Gastrocnemius medialis (tissue), 4 donors: ENCODE measurements around the gene ZNF664. TPM values are rescaled to one million over a fixed set of nuclear protein-coding genes. Genes with fewer than 3 reads are reported as not detected.
A peak's percentile ranks its signal among the peaks of the same experiment; 100 is the strongest.

Experiments used
- ATAC-seq, 2 donors: fragments of 150-250 bp; one replicate each; pipeline ENCODE4 v1.9.1; 2016
- DNase-seq, 2 donors: peaks; one replicate each; pipeline ENCODE4 v3.0.0-alpha.2; 2019
- H3K27ac ChIP-seq, 4 donors: fragments of 200-600 bp; sonication (generic); 1 replicate in 1 of 4; 2 replicates in 3 of 4; pipeline ENCODE4 v1.5.1; 2016 to 2018; ENCODE audit warnings: mild to moderate bottlenecking in 2 of 4, moderate library complexity in 1 of 4
- H3K27me3 ChIP-seq, 3 donors: fragments of 200-600 bp; sonication (generic) in 2 of 3; 1 replicate in 1 of 3; 2 replicates in 2 of 3; pipeline versions ENCODE4 v1.5.1 to v1.6.0; 2016 to 2019; ENCODE audit warnings: mild to moderate bottlenecking in 1 of 3, moderate library complexity in 1 of 3
- H3K36me3 ChIP-seq, 2 donors: fragments of 200-600 bp; sonication (generic) in 1 of 2; one replicate each; pipeline ENCODE4 v1.5.1; 2017 to 2018
- H3K4me1 ChIP-seq, 2 donors: fragments of 200-600 bp; sonication (generic) in 1 of 2; one replicate each; pipeline ENCODE4 v1.5.1; 2016 to 2017; ENCODE audit warnings: mild to moderate bottlenecking in 2 of 2
- H3K4me3 ChIP-seq, 4 donors: fragments of 200-600 bp; sonication (generic) in 3 of 4; 1 replicate in 1 of 4; 2 replicates in 3 of 4; pipeline ENCODE4 v1.5.1; 2016 to 2019; ENCODE audit warnings: mild to moderate bottlenecking in 2 of 4
- H3K9me3 ChIP-seq, 3 donors: fragments of 200-600 bp; sonication (generic) in 2 of 3; 1 replicate in 1 of 3; 2 replicates in 2 of 3; pipeline ENCODE4 v1.5.1; 2016 to 2019
- POLR2A ChIP-seq, 2 donors: fragments of 450-650 bp; IDR thresholded peaks; one replicate each; pipeline ENCODE4 v1.6.1; 2017; ENCODE audit warnings: antibody characterized with exemption in 2 of 2, mild to moderate bottlenecking in 2 of 2, moderate library complexity in 2 of 2
- in situ Hi-C, 4 donors: fragments of 200-750 bp; cut with MboI; loops; one replicate each; pipeline versions ENCODE4 v1.15.0 to v1.8.0; 2017; ENCODE audit warnings: low sequenced_read_pairs in 4 of 4
- intact Hi-C: fragments of 100-400 bp; cut with DNase I; formaldehyde crosslinking; loops from one replicate; pipeline ENCODE4 v1.15.1; 2023; ENCODE audit warnings: low total_unique reads
- total RNA-seq, 4 donors: library from RNA; depleted of rRNA; stranded (reverse); fragments of >200 nt; gene quantifications; one replicate each; pipeline versions ENCODE4 v1.1.0 to v1.2.3, GENCODE V29; 2016
- TF ChIP-seq, protein P1 (sequence below), 5 experiments: fragments of 450-650 bp in 3 of 5; fragments of 200-600 bp in 2 of 5; sonication (generic) in 2 of 5; IDR thresholded peaks in 4 of 5; conservative IDR thresholded peaks in 1 of 5; 1 replicate in 4 of 5; 2 replicates in 1 of 5; pipeline ENCODE4 v1.5.1; 2016 to 2019; ENCODE audit warnings: antibody characterized with exemption in 5 of 5, mild to moderate bottlenecking in 3 of 5, moderate library complexity in 3 of 5

Gene ZNF664
- total RNA-seq, 4 donors from 2014 or later = 18.1 to 37.0 (median 32.6) TPM

DNA sequence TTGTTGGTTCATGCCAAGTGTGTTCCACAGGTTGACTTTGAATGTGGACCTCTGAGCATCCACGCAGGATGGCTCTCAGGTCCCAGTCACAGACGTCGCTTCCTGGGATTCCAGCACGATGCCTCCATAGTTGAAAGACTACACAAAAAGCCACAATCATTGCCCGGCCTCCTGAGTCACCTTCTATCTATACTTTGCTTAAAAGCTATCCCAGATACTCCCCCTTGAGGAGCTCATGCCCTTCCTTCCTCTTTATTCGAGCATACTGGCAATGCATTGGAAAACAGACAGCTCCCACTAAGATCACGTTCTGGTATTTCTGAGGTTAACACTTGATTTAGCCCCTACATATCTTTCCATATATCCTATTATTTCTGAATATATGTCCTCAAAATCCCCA lies 40.1 kb downstream of the ZNF664 start:
- intact Hi-C loops = no loop called here
- H3K36me3 ChIP-seq = peaks cover 0 to 31% of the 10 kb centered on the region in 2 donors
- no peak overlapping the region for H3K27ac ChIP-seq
- TF ChIP-seq, protein P1, sequence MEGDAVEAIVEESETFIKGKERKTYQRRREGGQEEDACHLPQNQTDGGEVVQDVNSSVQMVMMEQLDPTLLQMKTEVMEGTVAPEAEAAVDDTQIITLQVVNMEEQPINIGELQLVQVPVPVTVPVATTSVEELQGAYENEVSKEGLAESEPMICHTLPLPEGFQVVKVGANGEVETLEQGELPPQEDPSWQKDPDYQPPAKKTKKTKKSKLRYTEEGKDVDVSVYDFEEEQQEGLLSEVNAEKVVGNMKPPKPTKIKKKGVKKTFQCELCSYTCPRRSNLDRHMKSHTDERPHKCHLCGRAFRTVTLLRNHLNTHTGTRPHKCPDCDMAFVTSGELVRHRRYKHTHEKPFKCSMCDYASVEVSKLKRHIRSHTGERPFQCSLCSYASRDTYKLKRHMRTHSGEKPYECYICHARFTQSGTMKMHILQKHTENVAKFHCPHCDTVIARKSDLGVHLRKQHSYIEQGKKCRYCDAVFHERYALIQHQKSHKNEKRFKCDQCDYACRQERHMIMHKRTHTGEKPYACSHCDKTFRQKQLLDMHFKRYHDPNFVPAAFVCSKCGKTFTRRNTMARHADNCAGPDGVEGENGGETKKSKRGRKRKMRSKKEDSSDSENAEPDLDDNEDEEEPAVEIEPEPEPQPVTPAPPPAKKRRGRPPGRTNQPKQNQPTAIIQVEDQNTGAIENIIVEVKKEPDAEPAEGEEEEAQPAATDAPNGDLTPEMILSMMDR (IDR thresholded peaks at IDR 0.05 in 4 of 5, conservative IDR thresholded peaks at IDR 0.05 in 1 of 5) = no peak
- TF ChIP-seq POLR2A (IDR thresholded peaks at IDR 0.05) = no peak
- no peak overlapping the region for H3K4me3 ChIP-seq
- ATAC-seq (no peak), DNase-seq (no peak)
- peaks cover 11 to 18% of the 10 kb centered on the region in 2 donors for H3K4me1 ChIP-seq
- no peaks in the 10 kb centered on the region for H3K9me3 ChIP-seq
- in situ Hi-C loops = no loop called here
- no peaks in the 10 kb centered on the region for H3K27me3 ChIP-seq

DNA sequence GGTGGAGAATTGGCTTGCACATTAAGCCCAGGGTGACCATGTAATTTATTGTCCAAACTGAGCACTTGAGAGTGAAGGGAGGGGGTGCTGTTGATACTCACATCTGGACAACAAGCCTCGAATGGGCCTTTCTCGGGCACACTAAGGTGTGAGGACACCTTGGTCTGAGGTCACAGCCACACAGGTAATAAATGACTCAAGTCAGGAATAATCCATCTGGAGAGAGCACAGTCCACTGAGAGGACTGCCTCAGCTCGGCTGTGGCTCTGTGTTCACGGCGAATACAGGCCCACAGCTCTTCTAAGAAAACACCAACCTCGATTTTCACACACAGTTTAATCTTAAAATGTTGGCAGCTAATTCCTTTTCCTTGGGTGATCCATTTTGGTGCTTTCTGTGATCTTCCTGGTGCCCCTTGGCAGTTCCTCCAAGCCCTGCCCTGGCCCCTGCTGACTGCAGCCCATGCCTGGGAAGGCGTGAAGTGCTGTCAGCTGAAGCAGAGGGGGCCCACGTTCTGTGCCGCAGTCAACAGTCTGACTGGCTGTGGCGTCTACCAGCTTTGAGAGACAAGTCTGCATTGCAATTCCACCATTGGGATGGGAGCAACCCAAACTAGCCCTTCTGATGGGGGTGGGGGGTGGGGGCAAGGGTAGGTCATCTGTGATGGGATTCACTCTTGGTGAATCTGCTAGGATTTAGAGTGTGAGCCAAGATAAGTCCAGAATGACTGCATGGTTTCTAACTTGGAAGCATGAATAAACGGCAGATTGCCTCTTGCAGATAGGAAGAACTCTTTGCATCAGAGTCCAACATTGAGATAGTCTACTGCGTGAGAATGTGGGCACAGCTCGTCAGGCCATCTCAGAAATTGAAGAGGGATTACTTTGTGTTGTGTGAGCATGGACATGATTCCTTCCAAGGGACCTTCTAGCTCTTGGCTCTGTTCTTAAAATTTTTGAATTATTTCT lies 42.8 kb downstream of the ZNF664 start:
- no peak for TF ChIP-seq POLR2A (IDR thresholded peaks at IDR 0.05)
- TF ChIP-seq, protein P1 (IDR thresholded peaks at IDR 0.05 in 4 of 5, conservative IDR thresholded peaks at IDR 0.05 in 1 of 5) = no peak
- H3K4me3 ChIP-seq = no peak overlapping the region
- no peaks in the 10 kb centered on the region for H3K27me3 ChIP-seq
- peaks cover 0 to 26% of the 10 kb centered on the region in 2 donors for H3K36me3 ChIP-seq
- H3K27ac ChIP-seq = no peak overlapping the region
- no peaks in the 10 kb centered on the region for H3K9me3 ChIP-seq
- DNase-seq (no peak), ATAC-seq (no peak)
- intact Hi-C loops = no loop called here
- H3K4me1 ChIP-seq = peaks cover 3 to 11% of the 10 kb centered on the region in 2 donors
- in situ Hi-C loops = no loop called here

GRCh38 chr12:124017064-124017463 lies 44.0 kb downstream of the ZNF664 start:
- DNase-seq (no peak), ATAC-seq (no peak)
- TF ChIP-seq, protein P1 (IDR thresholded peaks at IDR 0.05 in 4 of 5, conservative IDR thresholded peaks at IDR 0.05 in 1 of 5) = no peak
- no peak for TF ChIP-seq POLR2A (IDR thresholded peaks at IDR 0.05)
- intact Hi-C loops (no loop called here), in situ Hi-C loops (no loop called here)
- Histone ChIP-seq H3K36me3 (peaks cover 0 to 18% of the 10 kb centered on the region in 2 donors), H3K4me1 (peaks cover 3 to 14% of the 10 kb centered on the region in 2 donors), H3K27me3 (no peaks in the 10 kb centered on the region), H3K27ac (no peak overlapping the region), H3K9me3 (no peaks in the 10 kb centered on the region), H3K4me3 (no peak overlapping the region)

GRCh38 chr12:124018539-124018938 lies 45.5 kb downstream of the ZNF664 start:
- peak in 1 of 2 donors; percentile 30 for ATAC-seq
- no peaks in the 10 kb centered on the region for H3K27me3 ChIP-seq
- H3K4me3 ChIP-seq = no peak overlapping the region
- H3K9me3 ChIP-seq = no peaks in the 10 kb centered on the region
- peaks cover 0 to 4% of the 10 kb centered on the region in 2 donors for H3K36me3 ChIP-seq
- TF ChIP-seq, protein P1 (IDR thresholded peaks at IDR 0.05 in 4 of 5, conservative IDR thresholded peaks at IDR 0.05 in 1 of 5) = no peak
- TF ChIP-seq POLR2A (IDR thresholded peaks at IDR 0.05) = no peak
- H3K27ac ChIP-seq = peak overlapping the region in 1 of 4 donors; percentile 32
- in situ Hi-C loops (no loop called here), intact Hi-C loops (no loop called here)
- peaks cover 3 to 14% of the 10 kb centered on the region in 2 donors for H3K4me1 ChIP-seq
- DNase-seq = no peak
